ELR (cell line): ENCODE data around the gene SLC36A4.
"Not testable (repeated sequence)": the region's sequence is repeated elsewhere in the genome, so short reads cannot be mapped to it uniquely, and the experiment has no call there.

Experiments
- DNase-seq: peaks from one replicate; pipeline ENCODE4 v3.0.0-alpha.2; 2015; ENCODE audit warnings: low read depth

The SLC36A4 gene

GRCh38 chr11:93122535-93123235 lies 75.1 kb downstream of the SLC36A4 start:
- no peak for DNase-seq

DNA sequence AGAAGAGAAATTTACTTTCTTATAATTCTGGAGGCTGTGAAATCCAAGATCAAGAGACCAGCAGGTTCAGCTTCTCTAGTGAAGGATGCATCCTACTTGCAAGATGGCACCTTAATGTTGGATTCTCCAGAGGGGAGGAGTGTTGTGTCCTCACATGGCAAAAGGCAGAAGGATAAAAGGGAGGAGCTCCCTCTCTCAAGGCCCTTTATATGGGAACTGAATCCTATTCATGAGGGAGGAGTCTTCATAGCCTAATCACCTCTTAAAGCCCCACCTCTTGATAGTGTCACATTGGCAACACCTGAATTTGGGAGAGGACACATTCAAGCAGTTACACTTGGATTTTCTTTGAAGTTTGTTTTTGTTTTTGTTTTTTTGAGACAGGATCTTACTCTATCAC lies 79.5 kb downstream of the SLC36A4 start:
- no peak for DNase-seq

GRCh38 chr11:93117565-93117964 lies 80.2 kb downstream of the SLC36A4 start:
- DNase-seq: no peak

DNA sequence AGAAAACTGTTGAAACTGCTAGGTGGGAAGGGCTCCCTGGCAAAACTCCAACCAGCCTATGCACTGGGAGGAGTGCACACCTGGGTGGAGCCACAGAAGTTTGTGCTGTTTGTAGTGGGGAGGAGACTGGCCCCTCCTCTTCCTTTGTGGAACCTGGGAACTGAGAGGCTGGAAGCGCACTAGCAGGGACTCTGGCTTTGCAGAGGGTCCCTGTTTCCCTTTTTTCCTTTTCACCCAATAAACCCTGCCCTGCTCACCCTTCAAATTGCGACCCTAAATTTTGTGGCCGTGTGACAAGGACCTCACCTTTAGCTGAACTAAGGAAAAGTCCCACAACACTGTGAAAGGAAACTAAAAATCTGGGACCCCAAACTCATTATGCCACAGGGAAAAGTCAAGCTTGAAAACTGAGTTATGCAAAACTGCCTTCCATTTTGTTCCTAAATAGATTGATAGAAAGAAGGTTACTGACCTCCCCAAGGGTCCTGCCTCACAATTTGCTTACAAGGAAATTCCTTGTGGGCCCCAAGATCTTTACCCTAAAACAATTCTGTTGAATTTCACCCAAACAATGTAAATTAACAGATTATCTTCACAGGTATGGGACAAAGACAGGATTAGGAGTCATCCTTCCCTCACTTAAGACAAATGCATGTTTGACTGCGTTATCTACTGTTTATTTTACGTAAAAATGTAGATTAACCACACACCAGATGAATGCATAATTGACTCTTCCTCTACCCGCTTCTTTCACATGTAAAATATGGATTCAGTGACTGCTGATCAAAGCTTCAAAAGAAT lies 81.0 kb downstream of the SLC36A4 start:
- DNase-seq: no peak

- DNase-seq: no peak
Measured at GRCh38 chr11:93114304-93114703, 83.5 kb downstream of the SLC36A4 start.

DNA sequence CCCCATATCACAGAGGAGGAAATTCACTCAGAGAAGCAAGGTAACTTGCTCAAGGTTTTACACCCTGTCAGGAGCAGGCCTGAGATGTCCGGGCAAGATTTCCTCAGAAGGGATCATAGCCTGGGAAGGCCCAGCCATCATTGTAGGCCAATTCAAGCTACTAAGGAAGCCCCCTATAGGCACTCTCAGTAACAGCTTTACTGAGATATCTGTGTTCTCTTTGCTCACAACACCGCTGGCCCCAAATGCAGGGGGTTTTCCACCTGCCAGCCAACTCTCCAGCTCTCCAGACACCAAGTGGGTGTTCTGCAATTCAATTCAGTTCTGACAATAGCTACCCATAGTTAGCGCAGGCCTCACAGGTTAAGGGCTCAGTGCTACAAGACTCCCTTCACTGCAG lies 84.0 kb downstream of the SLC36A4 start:
- no peak for DNase-seq

DNA sequence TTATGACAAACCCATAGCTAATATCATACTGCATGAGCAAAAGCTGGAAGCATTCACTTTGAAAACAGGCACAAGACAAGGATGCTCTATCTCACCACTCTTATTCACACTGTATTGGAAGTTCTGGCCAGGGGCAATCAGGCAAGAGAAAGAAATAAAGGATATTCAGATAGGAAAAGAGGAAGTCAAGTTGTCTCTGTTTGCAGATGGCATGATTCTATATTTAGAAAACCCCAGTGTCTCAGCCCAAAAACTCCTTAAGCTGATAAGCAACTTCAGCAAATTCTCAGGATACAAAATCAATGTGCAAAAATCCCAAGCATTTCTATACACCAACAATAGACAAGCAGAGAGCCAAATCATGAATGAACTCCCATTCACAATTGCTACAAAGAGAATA lies 86.6 kb downstream of the SLC36A4 start:
- DNase-seq: not testable (repeated sequence)

DNA sequence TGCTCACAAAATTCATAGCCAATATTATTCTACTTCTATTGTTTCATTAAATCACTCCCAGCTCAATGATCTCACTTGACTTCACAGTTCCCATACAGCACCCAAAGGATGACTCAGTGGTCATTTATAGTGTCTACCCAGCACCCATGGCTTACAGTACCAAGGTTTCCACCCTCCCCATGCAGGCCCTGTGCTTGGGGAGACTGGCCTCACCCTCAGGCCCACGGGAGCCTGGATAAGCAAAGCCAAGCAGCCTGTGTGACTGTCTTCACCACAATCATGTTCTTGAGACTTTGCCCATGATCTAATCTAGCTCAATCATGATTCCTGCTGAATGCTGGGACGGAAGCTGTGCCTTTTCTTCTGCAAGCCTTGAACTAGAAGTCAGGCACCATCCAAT lies 97.6 kb downstream of the SLC36A4 start:
- DNase-seq: peak; percentile 9

DNA sequence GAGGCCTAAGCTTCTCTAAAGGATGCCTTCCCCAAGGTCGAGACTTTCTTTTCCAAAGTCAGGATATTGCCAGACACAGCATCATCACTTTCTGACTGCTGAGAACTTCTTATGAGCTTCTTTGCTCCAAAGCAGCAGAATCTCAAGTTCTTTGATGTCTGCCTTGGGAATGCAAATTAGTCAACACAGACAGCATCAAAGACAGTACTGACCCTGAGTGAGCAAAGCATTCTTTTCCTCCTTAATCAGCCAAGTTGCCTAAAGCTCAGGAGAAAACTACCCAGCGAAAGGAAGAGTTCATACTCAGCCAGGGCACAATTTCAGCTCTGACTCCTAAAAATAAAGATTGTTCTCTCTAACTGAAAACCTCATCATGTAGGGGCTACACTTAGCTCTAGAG lies 98.0 kb downstream of the SLC36A4 start:
- peak; percentile 6 for DNase-seq
